NK-92 (cell line): ENCODE data around the gene SACS.
"Not testable (repeated sequence)": the region's sequence is repeated elsewhere in the genome, so short reads cannot be mapped to it uniquely, and the experiment has no call there.

Experiments
- DNase-seq: peaks from one replicate; lab custom pipeline; 2025; ENCODE audit not compliant: unreplicated experiment; lab: John Stamatoyannopoulos, UW

The SACS gene

GRCh38 chr13:23320926-23321534 is 112.5 kb downstream of the SACS start:
- no peak for DNase-seq

GRCh38 chr13:23319883-23320224 is 113.6 kb downstream of the SACS start:
- no peak for DNase-seq

DNA sequence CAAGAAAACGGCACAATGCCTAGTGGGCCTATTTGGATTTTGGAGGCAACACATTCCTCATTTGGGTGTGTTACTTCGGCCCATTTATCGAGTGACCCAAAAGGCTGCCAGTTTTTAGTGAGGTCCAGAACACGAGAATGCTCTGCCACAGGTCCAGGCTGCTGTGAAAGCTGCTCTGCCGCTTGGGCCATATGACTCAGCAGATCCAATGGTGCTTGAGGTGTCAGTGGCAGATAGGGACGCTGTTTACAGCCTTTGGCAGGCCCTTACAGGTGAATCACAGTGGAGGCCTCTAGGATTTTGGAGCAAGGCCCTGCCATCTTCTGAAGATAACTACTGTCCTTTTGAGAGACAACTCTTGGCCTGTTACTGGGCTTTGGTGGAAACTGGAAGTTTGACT is 118.7 kb downstream of the SACS start:
- not testable (repeated sequence) for DNase-seq

DNA sequence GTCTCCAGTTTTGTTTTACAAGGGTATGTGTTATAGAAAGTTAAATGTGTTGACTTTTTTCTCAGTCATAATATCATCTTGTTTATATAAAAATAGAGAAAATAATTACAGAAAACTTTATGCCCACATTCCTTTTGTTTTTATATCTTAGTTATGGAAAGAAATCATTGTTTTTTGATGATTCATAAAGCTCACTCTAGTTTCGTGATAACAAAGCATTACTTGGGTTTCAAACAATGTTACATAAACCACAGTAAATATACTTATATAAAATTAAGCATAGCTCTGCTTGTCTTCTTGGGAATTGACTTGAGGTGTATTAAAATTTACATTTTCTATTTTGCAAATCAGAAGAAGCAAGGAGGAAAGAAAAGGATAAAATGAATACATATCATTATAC is 140.9 kb downstream of the SACS start:
- no peak for DNase-seq

- DNase-seq = no peak
These were observed 143.6 kb downstream of the SACS start for GRCh38 chr13:23289917-23290357.

DNA sequence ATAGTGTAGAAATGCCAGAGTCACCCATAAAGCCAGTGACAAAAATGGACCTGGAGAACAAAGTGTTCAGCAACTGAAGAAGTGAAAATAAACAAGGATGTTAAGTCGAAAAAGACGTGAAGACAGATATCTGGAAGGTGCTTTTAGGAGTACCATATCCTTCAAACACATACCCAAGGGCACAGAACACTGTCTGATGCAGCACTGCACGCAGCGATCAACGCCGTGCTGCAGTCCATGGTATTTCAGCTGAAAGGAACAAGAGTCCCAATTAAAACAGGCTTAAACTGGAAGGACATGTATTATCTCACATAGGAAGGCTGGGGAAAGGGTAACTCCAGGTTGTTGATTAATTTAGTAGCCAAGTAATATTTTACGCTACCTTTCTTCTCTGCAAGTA is 144.5 kb downstream of the SACS start:
- DNase-seq = no peak

DNA sequence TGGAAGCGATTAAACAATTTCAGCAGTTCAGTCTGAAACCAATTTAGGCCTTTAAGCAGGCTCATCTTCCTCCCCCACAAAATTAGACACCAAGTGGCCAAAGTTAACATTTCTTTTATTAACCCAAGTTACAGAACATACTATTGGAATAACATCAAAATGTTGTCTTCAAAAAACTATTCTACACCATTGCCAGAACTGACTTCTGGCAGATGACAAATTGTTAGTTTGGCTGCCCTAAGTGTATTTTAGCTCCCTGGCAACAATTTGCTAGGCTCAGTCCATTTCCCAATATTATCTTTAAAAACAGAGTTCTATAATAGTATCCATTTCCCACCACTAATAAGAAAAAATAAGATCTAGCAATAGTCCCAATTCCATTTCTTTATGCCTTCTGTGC is 144.9 kb downstream of the SACS start:
- DNase-seq = no peak

- no peak for DNase-seq
These were observed 154.2 kb downstream of the SACS start for GRCh38 chr13:23279321-23279720.
